Epidermal melanocyte (primary cell): ENCODE results near the gene EPS8L2.
"Not testable (repeated sequence)": the region's sequence is repeated elsewhere in the genome, so short reads cannot be mapped to it uniquely, and the experiment has no call there.

Experiments
- DNase-seq: peaks from one replicate; pipeline ENCODE4 v3.0.0; 2011; ENCODE audit warnings: low spot score; ENCODE audit not compliant: insufficient read length

Gene EPS8L2

DNA sequence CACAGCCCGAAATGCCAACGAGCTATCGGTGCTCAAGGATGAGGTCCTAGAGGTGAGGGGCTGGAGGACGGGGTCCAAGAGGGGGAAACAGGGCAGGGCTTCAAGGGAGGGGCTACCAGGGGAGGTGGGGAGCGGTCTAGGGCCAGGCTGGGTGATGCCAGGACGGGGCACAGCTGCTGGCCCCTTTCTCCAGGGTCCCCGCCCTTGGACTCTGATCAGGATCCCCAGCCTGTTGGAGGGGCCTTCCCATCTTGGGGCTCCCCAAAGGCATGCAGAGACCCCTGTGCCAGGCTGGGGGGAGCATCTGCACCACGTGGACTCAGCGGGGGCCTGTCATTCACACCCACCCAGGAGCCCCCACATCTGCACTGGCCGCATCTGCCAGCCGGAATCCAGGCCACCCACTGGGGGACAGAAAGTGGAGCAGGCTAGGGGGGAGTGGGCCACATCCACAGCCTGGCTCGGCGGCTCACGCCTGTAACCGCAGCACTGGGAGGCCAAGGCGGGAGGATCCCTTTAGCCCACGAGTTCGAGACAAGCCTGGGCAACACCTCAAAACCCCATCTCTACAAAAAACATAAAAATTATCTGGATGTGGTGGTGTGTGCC is 18.9 kb downstream of the EPS8L2 start:
- no peak for DNase-seq

DNA sequence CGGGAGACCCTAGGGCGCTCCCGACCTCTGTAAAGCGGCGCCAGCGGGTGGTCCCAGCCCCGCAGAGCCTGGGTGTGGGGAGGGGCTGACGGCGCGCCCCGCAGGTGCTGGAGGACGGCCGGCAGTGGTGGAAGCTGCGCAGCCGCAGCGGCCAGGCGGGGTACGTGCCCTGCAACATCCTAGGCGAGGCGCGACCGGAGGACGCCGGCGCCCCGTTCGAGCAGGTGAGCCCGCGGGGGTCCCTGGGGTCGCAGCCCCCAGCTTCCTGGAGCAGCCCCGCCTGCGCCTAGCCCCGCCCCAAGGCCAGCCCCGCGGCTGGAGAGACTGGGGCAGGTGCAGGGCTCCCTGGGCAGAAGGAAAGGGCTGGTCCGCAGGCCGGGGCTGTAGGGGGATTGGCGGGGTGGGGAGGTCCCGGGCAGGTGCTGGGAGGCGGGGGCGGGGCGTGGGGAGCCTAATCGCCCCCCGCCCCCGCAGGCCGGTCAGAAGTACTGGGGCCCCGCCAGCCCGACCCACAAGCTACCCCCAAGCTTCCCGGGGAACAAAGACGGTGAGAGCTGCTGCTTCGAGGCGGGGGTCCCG is 19.7 kb downstream of the EPS8L2 start:
- no peak for DNase-seq

DNA sequence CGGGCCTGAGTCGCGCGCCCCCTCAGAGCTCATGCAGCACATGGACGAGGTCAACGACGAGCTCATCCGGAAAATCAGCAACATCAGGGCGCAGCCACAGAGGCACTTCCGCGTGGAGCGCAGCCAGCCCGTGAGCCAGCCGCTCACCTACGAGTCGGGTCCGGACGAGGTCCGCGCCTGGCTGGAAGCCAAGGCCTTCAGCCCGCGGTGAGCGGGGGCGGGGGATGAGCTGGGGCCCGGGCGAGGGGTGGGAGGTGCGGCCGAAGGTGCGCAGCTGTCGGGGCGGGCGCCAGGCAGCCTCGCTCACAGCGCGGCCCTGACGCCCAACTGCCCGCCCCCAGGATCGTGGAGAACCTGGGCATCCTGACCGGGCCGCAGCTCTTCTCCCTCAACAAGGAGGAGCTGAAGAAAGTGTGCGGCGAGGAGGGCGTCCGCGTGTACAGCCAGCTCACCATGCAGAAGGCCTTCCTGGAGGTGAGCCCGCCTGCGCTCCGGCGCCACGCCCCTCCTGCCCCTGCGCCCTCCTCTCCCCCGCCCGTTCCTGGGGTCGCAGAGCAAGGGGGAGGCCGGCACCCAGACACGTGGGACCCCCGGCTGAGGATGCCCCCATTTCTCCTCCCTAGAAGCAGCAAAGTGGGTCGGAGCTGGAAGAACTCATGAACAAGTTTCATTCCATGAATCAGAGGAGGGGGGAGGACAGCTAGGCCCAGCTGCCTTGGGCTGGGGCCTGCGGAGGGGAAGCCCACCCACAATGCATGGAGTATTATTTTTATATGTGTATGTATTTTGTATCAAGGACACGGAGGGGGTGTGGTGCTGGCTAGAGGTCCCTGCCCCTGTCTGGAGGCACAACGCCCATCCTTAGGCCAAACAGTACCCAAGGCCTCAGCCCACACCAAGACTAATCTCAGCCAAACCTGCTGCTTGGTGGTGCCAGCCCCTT is 20.5 kb downstream of the EPS8L2 start:
- no peak for DNase-seq

DNA sequence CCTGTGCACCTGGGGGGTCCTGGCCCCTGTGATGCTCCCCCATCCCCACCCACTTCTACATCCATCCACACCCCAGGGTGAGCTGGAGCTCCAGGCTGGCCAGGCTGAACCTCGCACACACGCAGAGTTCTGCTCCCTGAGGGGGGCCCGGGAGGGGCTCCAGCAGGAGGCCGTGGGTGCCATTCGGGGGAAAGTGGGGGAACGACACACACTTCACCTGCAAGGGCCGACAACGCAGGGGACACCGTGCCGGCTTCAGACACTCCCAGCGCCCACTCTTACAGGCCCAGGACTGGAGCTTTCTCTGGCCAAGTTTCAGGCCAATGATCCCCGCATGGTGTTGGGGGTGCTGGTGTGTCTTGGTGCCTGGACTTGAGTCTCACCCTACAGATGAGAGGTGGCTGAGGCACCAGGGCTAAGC is 21.3 kb downstream of the EPS8L2 start:
- no peak for DNase-seq

DNA sequence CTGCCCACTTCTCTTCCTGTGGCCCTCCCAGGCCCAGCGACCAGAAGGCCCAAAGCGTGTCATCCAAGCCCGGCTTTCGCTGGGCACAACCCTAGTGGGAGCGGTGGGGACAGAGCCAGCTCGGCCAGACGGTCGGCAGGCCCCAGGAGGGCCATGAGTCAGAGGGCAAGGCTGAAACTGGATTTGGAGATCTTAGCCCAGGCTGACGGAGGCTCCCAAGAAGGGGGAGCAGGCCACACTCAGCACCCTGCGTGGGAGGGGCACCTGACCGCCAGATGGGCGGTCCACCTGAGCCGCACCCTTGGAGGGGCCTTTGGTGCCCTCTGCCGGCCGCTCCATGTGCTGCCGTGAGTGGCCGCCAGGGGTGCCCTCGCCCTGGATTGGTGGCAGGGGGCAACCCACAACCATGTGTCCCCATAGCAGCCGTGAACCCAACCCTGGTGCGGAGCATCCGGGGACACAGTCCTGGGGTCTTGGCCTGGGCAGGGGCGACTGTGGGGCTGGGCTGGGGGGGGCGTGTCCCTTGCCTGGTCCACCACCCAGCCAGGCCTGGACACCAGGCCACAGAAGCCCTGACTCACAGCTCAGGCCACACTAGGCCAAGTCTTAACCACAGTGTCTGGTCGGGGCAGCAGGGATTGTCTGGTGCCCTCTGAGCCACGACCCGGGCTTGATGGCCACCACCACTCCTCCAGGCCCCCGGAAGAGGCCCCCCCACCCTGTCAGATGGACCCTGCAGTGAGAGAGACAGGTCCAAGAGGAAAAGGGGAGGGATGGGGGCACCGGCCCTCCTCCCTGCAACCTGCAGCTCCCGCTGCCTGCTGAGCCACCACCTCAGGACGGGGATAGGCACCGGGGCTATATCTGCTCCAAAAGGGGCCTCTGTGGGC is 22.1 kb downstream of the EPS8L2 start:
- DNase-seq, result peak; percentile 87

DNA sequence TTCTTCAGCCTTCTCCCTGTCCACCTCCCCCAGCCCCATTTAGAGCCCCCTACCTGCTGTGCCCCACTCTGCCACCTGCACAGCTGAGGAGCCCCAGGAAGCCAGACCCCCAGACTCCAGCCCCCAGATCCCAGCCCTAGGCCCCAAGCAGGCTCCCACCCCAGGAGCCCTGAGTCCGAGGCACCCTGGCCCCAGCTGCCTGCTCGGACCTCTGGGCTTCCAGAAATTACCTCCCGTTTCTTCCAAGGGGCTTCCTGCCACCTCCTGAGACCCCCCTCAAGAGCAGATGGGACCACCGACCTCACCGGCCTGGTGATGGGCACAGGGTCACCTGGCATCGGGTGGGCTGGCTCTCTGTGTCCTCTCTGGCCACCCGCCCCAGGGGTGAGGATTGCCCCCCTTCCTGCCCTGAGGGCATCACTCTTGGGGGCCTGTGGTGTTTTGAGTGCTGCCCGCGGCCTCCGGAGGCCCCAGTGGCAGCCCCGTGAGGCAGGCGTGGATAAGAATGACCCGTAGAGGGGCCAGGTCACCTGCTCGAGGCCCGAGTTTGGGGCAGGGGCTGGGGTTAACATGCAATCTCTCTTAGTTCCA is 23.0 kb downstream of the EPS8L2 start:
- no peak for DNase-seq

DNA sequence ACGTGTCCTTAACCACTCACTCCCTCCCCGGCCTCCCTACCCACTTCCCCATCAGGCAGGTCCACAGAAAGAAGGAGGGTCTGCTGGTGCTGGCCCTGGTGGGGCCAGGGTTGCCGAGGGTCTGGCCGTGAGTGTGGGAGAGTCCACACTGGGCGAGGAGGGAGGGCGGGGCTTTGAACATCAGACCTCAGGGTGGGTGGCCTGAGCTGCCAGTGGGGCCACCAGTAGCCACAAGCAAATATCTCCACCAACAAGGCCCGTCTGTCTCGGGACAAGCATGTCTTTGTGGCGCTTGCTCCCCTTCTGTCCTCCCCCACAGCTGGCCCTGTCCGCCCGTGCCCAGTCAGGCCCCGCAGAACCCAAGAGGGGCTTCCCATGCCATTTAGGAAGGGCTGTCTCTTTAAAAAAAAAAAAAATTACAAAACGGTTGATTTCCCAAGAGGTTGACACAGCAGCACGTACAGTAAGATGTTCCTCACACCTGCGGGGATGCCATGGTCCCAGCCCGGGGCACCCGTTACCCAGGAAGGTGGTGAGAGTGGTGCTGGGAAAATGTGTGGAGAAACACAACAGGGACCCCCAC is 23.6 kb downstream of the EPS8L2 start:
- DNase-seq, result peak; percentile 70

DNA sequence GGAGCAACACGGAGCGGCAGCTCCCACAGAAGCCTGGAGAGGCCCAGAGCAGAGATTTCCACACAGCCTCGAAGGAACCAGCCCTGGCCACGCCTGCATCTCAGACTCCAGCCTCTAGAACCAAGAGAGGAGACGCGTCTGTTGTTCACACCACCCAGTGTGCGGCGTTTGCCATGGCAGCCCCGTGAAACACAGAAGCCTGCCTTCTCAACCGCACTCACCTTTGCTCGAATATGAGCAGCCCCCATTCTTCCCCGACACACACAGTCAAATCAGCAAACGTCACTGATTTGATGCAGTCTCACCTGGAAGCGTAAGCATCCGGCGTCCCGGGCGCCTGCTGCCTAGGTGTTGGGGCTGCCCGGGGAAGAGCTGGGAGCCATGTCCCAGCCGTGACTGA is 27.0 kb downstream of the EPS8L2 start:
- no peak for DNase-seq

DNA sequence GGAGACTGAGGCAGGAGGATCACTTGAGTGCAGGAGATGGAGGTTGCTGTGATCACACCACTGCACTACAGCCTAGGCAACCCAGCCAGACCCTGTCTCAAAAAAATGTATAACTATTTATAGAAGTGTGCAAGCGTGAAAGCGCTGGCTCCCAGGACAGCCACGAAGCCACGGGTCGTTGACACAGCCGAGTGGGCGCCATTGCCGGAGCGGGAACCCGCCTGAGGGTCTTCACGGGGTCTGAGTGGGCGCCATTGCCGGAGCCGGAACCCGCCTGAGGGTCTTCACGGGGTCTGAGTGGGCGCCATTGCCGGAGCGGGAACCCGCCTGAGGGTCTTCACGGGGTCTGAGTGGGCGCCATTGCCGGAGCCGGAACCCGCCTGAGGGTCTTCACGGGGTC is 28.5 kb downstream of the EPS8L2 start:
- not testable (repeated sequence) for DNase-seq

DNA sequence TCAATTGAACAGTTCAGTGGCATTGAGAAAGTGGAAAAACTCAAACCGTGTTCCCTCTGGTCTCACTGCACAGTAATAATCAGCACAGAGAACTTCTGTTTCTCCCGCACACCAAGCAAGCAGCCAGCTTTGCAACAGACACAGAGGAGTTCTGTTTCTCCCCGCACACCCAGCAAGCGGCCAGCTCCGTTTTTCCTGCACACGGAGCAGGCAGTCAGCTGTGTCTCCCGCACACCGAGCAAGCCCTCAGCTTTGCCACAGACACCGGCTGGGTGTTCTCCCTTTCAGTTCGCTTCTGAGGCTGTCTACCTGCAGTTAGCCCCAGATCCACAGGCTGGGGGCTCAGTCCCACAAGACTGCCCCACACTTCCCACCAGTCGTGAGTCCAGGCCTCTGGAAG is 31.3 kb downstream of the EPS8L2 start:
- DNase-seq, result no peak

DNA sequence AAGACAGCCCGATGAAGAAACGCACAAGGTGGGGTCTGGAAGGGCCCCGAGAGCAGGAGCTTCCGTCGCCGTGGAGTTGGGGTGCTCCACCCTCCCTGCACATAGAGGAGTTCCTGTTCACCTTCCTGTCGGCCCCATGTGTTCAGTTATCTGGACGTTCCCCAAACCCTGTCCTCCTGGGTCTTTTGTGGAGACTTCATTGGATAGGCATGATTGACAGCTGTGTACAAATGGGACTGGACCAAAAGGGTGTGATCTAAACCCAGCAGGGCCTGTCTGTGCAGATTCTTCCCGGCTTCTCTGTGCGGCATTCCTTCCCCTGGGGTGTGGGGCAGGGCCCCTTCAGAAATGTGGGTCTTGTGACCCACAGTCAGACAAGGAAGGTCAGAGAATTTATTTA is 31.9 kb downstream of the EPS8L2 start:
- DNase-seq, result not testable (repeated sequence)

DNA sequence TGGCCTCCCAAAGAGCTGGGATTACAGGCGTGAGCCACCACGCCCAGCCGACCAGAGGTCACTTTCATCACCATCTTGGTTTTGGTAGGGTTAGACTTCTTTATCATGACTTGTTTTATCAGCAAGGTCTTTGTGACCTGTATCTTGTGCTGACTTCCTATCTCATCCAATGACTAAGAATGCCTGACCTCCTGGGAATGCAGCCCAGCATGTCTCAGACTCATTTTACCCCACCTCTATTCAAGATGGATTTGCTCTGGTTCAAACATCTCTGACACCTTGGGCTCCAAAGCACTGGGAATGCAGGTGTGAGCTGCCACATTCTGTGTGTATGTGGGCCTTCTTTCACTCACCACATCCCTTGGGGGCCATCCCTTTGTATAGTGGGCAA is 36.1 kb downstream of the EPS8L2 start:
- no peak for DNase-seq

DNA sequence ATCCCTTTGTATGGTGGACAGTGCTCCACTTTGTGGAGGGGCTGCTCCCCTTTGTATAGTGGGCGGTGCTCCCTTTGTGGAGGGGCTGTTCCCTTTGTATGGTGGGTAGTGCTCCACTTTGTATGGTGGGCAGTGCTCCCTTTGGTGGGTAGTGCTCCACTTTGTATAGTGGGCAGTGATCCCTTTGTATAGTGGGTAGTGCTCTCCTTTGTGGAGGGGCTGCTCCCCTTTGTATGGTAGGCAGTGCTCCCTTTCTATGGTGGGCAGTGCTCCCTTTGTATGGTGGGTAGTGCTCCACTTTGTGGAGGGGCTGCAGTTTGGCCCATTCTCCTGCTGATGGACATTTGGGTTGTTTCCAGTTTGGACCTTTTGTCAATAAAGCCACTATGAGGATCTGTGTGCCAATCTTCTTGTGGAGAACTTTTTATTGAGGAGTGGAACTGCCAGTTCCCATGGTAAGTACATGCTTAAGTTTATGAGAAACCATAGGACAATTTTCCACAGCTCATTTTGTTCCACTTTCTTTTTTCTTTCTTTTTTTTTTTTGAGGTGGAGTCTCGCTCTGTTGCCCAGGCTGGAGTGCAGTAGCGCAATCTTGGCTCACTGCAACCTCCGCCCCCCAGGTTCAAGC is 36.7 kb downstream of the EPS8L2 start:
- DNase-seq, result no peak

DNA sequence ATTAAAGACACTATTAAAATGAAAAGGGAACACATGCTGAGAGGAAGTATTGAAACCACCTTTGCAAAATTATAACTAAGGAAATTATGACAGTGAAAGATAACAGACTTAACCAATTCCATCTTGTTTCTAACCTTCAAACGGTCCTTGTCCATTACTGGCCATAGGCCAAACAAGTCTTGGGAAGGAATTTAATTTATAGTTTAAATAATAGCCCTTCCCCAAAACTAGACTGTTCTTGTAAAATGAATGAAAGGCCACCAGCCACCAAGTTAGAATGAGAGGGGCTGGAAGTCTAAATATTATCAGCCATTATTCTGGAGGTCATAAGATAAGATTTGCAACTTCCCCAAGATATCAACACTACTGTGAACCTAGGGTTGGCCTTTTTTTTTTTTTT is 39.4 kb downstream of the EPS8L2 start:
- DNase-seq, result no peak

DNA sequence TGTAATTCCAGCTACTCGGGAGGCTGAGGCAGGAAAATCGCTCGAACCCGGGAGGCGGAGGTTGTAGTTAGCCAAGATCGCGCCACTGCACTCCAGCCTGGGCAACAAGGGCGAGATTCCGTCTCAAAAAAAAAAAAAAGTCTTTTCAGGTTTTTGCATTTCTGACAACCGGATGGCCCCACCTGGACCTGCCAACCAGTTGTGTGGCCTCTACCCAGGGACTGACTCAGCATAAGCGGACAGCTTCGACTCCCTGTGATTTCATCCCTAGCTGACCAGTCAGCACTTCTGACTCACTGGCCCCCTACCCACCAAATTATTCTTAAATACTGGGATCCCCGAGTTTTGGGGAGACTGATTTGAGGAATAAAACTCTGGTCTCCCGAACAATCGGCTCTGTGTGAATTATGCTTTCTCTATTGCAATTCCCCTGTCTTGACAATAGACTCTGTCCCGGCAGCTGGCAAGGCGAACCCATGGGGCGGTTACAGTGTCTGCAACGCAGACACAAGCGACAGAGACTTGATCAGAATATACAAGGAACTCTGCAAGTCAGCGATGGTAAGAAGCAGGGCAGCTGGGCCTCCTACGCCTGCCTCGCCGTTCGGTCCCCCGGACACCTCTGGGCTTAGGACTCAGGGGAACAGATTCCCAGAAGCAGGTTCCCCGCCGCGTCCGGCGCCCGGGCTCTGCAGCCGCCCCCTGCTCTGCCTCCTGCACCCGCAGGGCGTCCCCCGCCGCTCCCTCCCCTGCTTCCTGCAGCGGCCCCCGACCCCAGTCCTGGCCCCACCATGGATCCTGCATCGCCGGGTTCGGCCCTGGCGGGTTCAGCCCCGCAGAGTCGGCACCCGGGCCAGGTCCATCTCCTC is 40.5 kb downstream of the EPS8L2 start:
- no peak for DNase-seq

DNA sequence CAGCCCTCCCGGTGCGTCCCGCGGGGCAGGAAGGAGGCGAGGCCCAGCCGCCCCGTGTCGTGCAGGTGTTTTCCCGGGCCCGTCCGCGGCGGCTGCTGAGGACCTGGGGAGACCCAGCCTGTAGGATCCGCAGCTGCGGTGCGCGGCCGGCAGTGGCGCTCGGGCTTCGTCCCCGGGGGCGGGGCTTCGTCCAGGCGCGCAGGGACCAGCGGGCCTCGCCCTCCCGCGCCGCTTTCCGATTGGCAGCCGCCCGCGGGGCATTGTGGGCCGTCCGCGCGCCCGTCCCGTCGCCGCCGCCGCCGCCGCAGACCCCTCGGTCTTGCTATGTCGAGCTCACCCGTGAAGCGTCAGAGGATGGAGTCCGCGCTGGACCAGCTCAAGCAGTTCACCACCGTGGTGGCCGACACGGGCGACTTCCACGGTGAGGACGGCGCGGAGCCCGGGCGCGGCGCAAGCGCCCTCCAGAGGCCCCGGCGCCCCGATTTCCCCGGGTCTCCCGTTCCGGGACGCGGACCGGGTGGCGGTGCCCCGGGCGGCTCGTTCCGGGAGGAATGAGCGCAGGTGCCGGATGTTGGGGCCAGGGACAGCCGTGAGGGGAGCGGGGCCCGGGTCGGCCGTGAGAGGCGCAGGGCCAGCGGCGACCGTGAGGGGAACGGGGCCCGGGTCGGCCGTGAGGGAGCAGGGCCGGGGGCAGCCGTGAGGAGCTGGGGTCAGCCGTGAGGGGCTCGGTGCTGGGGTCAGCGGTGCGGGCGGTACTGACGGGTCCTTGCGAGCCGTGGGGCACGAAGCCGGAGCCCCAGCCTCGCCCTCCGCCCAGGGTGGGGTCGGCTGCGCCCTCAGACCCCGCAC is 41.4 kb downstream of the EPS8L2 start, which contains the start of gene TALDO1:
Gene TALDO1, plus strand, starts transcription at position 307 of the 849 bp plus-strand sequence. Its CDS starts 18 bp downstream, at position 325.
- DNase-seq, result peak; percentile 84

DNA sequence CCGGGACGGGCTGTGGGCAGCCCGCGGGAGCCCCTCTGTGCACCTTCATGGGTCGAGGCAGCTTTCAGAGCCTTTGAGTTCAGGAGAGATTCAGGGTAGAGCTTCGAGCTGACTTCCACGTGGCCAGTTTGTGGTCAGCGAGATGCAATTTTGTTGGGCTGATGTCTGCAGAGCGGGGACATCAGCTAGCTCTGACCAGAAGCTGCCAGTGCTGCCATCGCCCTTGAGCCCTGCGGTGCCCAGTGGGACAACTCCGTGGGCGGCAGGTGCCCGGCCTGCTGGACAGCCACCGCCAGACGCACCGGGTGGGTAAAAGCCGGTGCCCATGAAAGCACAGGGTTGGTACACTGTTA is 42.0 kb downstream of the EPS8L2 start:
- DNase-seq, result no peak

DNA sequence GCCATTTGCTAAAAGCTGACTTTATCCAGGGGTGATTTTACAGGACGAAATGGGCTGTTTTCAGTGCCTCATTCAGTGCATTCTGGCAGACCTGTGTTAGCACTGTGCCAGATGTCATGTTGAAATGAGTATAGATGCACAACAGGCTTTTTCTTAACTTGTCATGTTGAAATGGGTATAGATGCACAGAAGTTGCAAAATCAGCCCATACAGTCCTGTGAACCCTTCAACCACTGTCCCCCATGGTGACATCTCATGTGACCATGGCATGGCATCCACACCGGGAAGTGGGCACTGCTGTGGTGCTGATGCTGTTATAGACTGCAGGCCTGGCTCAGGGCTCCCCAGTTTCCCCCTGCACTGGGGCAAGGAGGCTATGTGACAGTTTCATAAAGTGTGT is 43.7 kb downstream of the EPS8L2 start:
- no peak for DNase-seq
